Naive B cell (primary cell): Measurements from ENCODE around the gene MYH1. TPM values are rescaled to one million over a fixed set of nuclear protein-coding genes. Genes with fewer than 3 reads are reported as not detected.

ENCODE experiments used
- ATAC-seq, 2 donors: fragments of 150-1000 bp; cut with Tn5 transposase; 2 replicates each; pipeline ENCODE4 v1.10.0; 2021; ENCODE audit warnings: low read depth in 2 of 2, mild to moderate bottlenecking in 2 of 2, moderate library complexity in 2 of 2
- DNase-seq: peaks from one replicate; pipeline ENCODE4 v3.0.0; 2022
- H3K27ac Mint-ChIP-seq, 6 donors: one replicate each; pipeline ENCODE4 v1.8.0; 2020 to 2022; ENCODE audit warnings: mild to moderate bottlenecking in 6 of 6, mixed read lengths in 6 of 6, moderate library complexity in 5 of 6, inconsistent platforms in 2 of 6
- H3K27me3 Mint-ChIP-seq, 3 donors: one replicate each; pipeline ENCODE4 v1.8.0; 2021 to 2022; ENCODE audit warnings: mixed read lengths in 3 of 3, mild to moderate bottlenecking in 1 of 3
- H3K36me3 Mint-ChIP-seq, 2 donors: one replicate each; pipeline ENCODE4 v1.8.0; 2020 to 2022; ENCODE audit warnings: mixed read lengths in 2 of 2, inconsistent platforms in 1 of 2, mild to moderate bottlenecking in 1 of 2
- H3K4me1 Mint-ChIP-seq, 3 donors: one replicate each; pipeline ENCODE4 v1.8.0; 2020 to 2022; ENCODE audit warnings: mixed read lengths in 3 of 3, inconsistent platforms in 1 of 3, mild to moderate bottlenecking in 1 of 3, moderate library complexity in 1 of 3
- H3K4me3 Mint-ChIP-seq, 8 donors: one replicate each; pipeline ENCODE4 v1.8.0; 2020 to 2022; ENCODE audit warnings: mild to moderate bottlenecking in 8 of 8, mixed read lengths in 8 of 8, moderate library complexity in 8 of 8, inconsistent platforms in 2 of 8
- H3K9me3 Mint-ChIP-seq, 7 donors: one replicate each; pipeline ENCODE4 v1.8.0; 2020 to 2022; ENCODE audit warnings: mixed read lengths in 7 of 7, mild to moderate bottlenecking in 5 of 7, inconsistent platforms in 2 of 7, moderate library complexity in 1 of 7
- polyA plus RNA-seq, 6 donors: library from polyadenylated mRNA; unstranded; fragments of 300-500 nt; fragmentation: Illumina TruSeq; gene quantifications; one replicate each; pipeline ENCODE4 v1.2.3, GENCODE V29; 2021; ENCODE audit warnings: low read depth in 6 of 6

MYH1 gene
- polyA plus RNA-seq, 6 donors from 2014 or later, result not detected

DNA sequence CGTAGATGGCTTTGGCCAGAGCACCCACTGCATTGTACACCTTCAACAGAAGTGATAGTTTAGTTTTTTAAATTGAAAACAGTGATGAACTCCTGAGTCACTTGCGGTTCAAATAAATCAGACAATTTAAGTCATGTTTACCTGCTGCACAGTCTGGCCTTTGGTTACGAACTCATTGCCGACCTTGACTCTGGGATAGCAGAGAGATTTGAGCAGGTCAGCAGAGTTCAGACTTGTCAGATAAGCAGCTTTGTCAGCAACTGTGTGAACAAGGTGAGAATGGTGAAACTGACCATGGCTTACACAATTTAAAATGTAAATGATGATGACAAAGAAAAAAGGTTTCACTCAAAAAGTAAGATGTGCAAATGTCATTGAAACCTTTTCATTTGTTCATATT, 58.3 kb downstream of the MYH1 start:
- Mint-ChIP-seq H3K4me1 (no peaks in the 10 kb centered on the region), H3K27me3 (peaks cover 18 to 34% (median 22%) of the 10 kb centered on the region in 3 donors), H3K9me3 (peaks cover 0 to 15% (median 5%) of the 10 kb centered on the region in 7 donors), H3K36me3 (no peaks in the 10 kb centered on the region), H3K27ac (no peak overlapping the region), H3K4me3 (no peak overlapping the region)
- DNase-seq (no peak), ATAC-seq (no peak)

DNA sequence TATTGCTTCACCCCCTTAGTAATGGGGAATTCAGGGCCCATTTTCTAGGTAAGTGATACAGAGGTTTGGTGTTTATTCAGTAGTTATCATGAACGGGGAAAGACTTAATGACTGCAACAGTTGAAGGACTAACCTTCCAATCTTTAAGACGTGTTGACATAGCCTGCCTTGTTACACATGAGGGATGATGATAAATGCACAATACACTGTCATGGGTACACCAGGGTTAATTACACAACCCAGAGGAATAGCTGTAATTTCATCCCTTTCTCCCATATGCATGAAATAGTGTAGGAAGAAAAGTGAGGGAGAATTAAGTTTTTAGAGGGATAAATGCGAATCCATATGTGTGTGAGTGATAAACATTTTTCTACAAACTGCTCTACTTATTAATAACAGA, 59.6 kb downstream of the MYH1 start:
- Mint-ChIP-seq H3K27me3 (peaks cover 24 to 30% (median 27%) of the 10 kb centered on the region in 3 donors), H3K27ac (no peak overlapping the region), H3K9me3 (peaks cover 0 to 3% (median 0%) of the 10 kb centered on the region in 7 donors), H3K36me3 (no peaks in the 10 kb centered on the region), H3K4me3 (no peak overlapping the region), H3K4me1 (no peaks in the 10 kb centered on the region)
- DNase-seq, result no peak
- no peak for ATAC-seq

DNA sequence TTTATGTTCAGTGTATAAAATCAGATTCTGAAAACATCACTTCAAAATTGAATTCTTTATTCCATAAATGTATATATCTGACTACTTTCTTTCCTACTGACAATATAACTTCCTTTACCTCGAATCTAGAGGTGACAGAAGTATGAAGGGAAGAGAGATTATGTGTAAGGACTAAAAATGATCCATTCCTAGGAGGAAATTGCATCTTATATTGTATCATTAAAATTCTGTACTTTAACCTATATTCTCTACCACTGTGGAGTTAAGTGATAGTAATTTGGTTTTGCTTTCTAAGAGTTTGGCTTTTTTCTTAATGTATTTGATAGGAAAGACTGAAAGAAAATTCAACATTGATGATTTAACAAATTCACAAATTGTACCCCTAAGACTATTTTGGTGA, 60.4 kb downstream of the MYH1 start:
- H3K4me3 Mint-ChIP-seq, result no peak overlapping the region
- H3K9me3 Mint-ChIP-seq, result no peaks in the 10 kb centered on the region
- DNase-seq, result no peak
- no peaks in the 10 kb centered on the region for H3K36me3 Mint-ChIP-seq
- H3K4me1 Mint-ChIP-seq, result no peaks in the 10 kb centered on the region
- ATAC-seq, result no peak
- H3K27me3 Mint-ChIP-seq, result peaks cover 27 to 34% (median 30%) of the 10 kb centered on the region in 3 donors
- no peak overlapping the region for H3K27ac Mint-ChIP-seq

DNA sequence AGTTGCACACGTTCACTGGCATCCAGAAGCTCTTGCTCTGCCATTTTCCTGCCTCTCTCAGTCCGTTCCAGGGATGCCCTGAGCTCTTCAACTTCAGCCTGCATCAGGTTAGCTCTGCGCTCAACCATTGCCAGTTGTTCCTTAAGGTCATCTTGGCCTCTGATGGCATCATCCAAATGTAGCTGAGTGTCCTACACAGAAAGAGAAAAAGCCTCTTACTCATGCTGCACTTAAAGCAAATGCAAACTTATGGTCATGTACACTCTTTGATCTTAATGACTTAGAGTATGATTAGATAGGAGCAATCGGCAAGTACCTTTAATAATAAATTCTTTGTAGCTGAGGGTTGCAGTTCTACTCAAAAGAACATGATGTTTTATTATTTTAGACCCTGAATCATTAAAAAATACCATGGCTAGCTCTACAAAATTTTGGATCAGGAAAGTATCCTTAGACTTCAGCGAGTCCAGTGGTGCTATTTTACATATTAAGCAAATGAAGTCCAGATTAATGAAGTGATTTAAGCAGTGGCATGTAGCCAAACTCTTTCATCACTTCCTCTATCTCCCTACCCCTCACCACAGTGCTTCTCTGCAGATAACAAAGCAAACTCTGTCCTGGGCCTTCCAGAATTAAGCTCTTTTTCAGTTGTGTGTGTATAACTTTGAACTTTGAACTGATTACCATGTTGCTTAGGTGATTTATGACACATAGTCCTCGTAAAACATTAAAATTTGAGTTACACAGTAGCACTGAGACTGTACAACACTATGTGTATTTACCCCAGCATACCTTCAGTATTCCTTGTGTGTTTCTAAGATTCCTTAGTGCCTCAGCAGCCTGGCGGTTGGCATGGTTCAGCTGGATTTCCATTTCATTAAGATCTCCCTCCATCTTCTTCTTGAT, 71.1 kb downstream of the MYH1 start:
- Mint-ChIP-seq H3K4me3 (no peak overlapping the region), H3K4me1 (no peaks in the 10 kb centered on the region), H3K27ac (no peak overlapping the region), H3K27me3 (peaks cover 13 to 42% (median 27%) of the 10 kb centered on the region in 3 donors), H3K9me3 (peaks cover 0 to 5% (median 0%) of the 10 kb centered on the region in 7 donors), H3K36me3 (peaks cover 0 to 10% of the 10 kb centered on the region in 2 donors)
- ATAC-seq (no peak), DNase-seq (no peak)

Other genes starting within 250 kb of the MYH1 start
- gene MYH13, start 145.5 kb downstream of the MYH1 start, polyA plus RNA-seq, result not detected
- not detected for gene MYH8, start 96.6 kb downstream of the MYH1 start, polyA plus RNA-seq
- not detected for gene MYH4, start 49.0 kb downstream of the MYH1 start, polyA plus RNA-seq
- not detected for gene MYH2, start 31.1 kb upstream of the MYH1 start, polyA plus RNA-seq
- under 1 TPM in 4 of 6 donors, not detected in 2; 0.41 to 0.78 (median 0.60) TPM for gene MYH3, start 138.8 kb upstream of the MYH1 start, polyA plus RNA-seq
- 10 to 100 TPM in 5 of 6 donors, 1 to 10 TPM in 1; 9.7 to 16.5 (median 13.9) TPM for gene SCO1, start 179.0 kb upstream of the MYH1 start, polyA plus RNA-seq
- 100 to 1,000 TPM in 2 of 6 donors, 10 to 100 TPM in 4; 81.3 to 128 (median 94.1) TPM for gene ADPRM, start 179.1 kb upstream of the MYH1 start, polyA plus RNA-seq
- gene TMEM220, start 211.5 kb upstream of the MYH1 start, polyA plus RNA-seq, result 10 to 100 TPM in 5 of 6 donors, 1 to 10 TPM in 1; 3.5 to 23.8 (median 17.1) TPM